ENCODE measurements around the gene SLC39A3. TPM values are rescaled to one million over a fixed set of nuclear protein-coding genes. Genes with fewer than 3 reads are reported as not detected.

SLC39A3 gene
- total and polyA plus RNA-seq, 2 experiments from 2014 or later, result 33.5 to 47.4 TPM

DNA sequence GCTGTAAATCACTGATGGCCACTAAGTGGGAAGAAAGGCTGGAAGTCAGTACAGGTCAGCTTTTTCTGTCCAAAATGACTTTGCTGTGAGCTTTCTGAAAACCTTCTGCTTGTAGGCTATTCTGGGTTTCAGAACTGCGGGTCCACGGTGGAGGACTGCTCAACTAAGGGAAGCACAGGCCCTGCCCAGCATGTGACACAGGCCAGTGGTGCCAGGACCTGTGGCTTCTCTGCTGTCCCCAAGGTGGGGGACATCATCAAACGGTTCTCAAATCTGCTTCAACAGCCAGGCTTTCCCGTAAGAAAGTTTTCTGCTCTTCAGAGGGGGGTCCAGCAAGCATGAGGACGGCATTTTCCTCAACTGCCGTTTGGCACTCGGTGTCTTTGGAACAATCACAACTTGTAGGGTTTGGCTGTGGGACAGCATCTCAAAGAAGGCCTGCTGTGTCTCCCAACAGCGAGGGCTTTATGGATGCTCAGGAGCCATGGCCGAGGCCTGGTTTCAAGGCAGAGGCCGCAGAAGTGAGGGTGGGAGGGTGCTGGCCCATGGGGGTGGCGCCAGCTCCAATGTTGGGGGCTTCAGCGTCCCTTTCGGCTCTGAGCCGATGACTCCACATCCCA lies 39.4 kb upstream of the SLC39A3 start:
- Histone ChIP-seq H3F3A (replicated peaks; ENCODE audit: low read depth) (no peaks in the 10 kb centered on the region), H3K79me2 (replicated peaks; ENCODE audit: insufficient read depth) (peaks cover 88% of the 10 kb centered on the region), H3K27me3 (ENCODE audit: insufficient read depth) (no peaks in the 10 kb centered on the region), H2AFZ (no peak overlapping the region), H4K20me1 (replicated peaks; ENCODE audit: insufficient read depth) (peaks cover 74% of the 10 kb centered on the region), H3K36me3 (ENCODE audit: insufficient read depth) (no peaks in the 10 kb centered on the region), H3K27ac (ENCODE audit: low read depth) (no peak overlapping the region), H3K4me2 (no peak overlapping the region), H3K4me3 (no peak overlapping the region), H3K4me1 (ENCODE audit: insufficient read depth) (peaks cover 9% of the 10 kb centered on the region), H3K9me2 (ENCODE audit: insufficient read depth) (no peaks in the 10 kb centered on the region)
- TF ChIP-seq, protein P1, sequence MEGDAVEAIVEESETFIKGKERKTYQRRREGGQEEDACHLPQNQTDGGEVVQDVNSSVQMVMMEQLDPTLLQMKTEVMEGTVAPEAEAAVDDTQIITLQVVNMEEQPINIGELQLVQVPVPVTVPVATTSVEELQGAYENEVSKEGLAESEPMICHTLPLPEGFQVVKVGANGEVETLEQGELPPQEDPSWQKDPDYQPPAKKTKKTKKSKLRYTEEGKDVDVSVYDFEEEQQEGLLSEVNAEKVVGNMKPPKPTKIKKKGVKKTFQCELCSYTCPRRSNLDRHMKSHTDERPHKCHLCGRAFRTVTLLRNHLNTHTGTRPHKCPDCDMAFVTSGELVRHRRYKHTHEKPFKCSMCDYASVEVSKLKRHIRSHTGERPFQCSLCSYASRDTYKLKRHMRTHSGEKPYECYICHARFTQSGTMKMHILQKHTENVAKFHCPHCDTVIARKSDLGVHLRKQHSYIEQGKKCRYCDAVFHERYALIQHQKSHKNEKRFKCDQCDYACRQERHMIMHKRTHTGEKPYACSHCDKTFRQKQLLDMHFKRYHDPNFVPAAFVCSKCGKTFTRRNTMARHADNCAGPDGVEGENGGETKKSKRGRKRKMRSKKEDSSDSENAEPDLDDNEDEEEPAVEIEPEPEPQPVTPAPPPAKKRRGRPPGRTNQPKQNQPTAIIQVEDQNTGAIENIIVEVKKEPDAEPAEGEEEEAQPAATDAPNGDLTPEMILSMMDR (conservative IDR thresholded peaks at IDR 0.05; ENCODE audit: low read depth in 2 of 2), result no peak
- TF ChIP-seq, protein P2, sequence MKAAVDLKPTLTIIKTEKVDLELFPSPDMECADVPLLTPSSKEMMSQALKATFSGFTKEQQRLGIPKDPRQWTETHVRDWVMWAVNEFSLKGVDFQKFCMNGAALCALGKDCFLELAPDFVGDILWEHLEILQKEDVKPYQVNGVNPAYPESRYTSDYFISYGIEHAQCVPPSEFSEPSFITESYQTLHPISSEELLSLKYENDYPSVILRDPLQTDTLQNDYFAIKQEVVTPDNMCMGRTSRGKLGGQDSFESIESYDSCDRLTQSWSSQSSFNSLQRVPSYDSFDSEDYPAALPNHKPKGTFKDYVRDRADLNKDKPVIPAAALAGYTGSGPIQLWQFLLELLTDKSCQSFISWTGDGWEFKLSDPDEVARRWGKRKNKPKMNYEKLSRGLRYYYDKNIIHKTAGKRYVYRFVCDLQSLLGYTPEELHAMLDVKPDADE (IDR thresholded peaks at IDR 0.05), result no peak
- TF ChIP-seq, protein P3, sequence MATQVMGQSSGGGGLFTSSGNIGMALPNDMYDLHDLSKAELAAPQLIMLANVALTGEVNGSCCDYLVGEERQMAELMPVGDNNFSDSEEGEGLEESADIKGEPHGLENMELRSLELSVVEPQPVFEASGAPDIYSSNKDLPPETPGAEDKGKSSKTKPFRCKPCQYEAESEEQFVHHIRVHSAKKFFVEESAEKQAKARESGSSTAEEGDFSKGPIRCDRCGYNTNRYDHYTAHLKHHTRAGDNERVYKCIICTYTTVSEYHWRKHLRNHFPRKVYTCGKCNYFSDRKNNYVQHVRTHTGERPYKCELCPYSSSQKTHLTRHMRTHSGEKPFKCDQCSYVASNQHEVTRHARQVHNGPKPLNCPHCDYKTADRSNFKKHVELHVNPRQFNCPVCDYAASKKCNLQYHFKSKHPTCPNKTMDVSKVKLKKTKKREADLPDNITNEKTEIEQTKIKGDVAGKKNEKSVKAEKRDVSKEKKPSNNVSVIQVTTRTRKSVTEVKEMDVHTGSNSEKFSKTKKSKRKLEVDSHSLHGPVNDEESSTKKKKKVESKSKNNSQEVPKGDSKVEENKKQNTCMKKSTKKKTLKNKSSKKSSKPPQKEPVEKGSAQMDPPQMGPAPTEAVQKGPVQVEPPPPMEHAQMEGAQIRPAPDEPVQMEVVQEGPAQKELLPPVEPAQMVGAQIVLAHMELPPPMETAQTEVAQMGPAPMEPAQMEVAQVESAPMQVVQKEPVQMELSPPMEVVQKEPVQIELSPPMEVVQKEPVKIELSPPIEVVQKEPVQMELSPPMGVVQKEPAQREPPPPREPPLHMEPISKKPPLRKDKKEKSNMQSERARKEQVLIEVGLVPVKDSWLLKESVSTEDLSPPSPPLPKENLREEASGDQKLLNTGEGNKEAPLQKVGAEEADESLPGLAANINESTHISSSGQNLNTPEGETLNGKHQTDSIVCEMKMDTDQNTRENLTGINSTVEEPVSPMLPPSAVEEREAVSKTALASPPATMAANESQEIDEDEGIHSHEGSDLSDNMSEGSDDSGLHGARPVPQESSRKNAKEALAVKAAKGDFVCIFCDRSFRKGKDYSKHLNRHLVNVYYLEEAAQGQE (IDR thresholded peaks at IDR 0.05; ENCODE audit: unreplicated experiment), result no peak
- TF ChIP-seq NANOG (IDR thresholded peaks at IDR 0.05; ENCODE audit: borderline replicate concordance) (no peak), CREB1 (CRISPR knock-in tag; IDR thresholded peaks at IDR 0.05; ENCODE audit: low read depth) (no peak), ZNF331 (CRISPR knock-in tag; IDR thresholded peaks at IDR 0.05; ENCODE audit: low read depth) (no peak), EZH2phosphoT487 (IDR thresholded peaks at IDR 0.05; ENCODE audit: unreplicated experiment) (no peak), STAT1 (IDR thresholded peaks at IDR 0.05; ENCODE audit: unreplicated experiment) (no peak), JUNB (IDR thresholded peaks at IDR 0.05; ENCODE audit: unreplicated experiment) (no peak), POLR2AphosphoS5 (IDR thresholded peaks at IDR 0.05; ENCODE audit: low read depth) (no peak), EZH2 (IDR thresholded peaks at IDR 0.05; ENCODE audit: low read depth, unreplicated experiment) (no peak), ZNF114 (CRISPR knock-in tag; IDR thresholded peaks at IDR 0.05) (no peak)
- TF ChIP-seq, protein P4, sequence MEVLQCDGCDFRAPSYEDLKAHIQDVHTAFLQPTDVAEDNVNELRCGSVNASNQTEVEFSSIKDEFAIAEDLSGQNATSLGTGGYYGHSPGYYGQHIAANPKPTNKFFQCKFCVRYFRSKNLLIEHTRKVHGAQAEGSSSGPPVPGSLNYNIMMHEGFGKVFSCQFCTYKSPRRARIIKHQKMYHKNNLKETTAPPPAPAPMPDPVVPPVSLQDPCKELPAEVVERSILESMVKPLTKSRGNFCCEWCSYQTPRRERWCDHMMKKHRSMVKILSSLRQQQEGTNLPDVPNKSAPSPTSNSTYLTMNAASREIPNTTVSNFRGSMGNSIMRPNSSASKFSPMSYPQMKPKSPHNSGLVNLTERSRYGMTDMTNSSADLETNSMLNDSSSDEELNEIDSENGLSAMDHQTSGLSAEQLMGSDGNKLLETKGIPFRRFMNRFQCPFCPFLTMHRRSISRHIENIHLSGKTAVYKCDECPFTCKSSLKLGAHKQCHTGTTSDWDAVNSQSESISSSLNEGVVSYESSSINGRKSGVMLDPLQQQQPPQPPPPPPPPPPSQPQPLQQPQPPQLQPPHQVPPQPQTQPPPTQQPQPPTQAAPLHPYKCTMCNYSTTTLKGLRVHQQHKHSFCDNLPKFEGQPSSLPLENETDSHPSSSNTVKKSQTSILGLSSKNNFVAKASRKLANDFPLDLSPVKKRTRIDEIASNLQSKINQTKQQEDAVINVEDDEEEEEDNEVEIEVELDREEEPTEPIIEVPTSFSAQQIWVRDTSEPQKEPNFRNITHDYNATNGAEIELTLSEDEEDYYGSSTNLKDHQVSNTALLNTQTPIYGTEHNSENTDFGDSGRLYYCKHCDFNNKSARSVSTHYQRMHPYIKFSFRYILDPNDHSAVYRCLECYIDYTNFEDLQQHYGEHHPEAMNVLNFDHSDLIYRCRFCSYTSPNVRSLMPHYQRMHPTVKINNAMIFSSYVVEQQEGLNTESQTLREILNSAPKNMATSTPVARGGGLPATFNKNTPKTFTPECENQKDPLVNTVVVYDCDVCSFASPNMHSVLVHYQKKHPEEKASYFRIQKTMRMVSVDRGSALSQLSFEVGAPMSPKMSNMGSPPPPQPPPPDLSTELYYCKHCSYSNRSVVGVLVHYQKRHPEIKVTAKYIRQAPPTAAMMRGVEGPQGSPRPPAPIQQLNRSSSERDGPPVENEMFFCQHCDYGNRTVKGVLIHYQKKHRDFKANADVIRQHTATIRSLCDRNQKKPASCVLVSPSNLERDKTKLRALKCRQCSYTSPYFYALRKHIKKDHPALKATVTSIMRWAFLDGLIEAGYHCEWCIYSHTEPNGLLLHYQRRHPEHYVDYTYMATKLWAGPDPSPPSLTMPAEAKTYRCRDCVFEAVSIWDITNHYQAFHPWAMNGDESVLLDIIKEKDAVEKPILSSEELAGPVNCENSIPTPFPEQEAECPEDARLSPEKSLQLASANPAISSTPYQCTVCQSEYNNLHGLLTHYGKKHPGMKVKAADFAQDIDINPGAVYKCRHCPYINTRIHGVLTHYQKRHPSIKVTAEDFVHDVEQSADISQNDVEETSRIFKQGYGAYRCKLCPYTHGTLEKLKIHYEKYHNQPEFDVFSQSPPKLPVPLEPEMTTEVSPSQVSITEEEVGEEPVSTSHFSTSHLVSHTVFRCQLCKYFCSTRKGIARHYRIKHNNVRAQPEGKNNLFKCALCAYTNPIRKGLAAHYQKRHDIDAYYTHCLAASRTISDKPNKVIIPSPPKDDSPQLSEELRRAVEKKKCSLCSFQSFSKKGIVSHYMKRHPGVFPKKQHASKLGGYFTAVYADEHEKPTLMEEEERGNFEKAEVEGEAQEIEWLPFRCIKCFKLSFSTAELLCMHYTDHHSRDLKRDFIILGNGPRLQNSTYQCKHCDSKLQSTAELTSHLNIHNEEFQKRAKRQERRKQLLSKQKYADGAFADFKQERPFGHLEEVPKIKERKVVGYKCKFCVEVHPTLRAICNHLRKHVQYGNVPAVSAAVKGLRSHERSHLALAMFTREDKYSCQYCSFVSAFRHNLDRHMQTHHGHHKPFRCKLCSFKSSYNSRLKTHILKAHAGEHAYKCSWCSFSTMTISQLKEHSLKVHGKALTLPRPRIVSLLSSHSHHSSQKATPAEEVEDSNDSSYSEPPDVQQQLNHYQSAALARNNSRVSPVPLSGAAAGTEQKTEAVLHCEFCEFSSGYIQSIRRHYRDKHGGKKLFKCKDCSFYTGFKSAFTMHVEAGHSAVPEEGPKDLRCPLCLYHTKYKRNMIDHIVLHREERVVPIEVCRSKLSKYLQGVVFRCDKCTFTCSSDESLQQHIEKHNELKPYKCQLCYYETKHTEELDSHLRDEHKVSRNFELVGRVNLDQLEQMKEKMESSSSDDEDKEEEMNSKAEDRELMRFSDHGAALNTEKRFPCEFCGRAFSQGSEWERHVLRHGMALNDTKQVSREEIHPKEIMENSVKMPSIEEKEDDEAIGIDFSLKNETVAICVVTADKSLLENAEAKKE (CRISPR knock-in tag; IDR thresholded peaks at IDR 0.05), result no peak
- Mint-ChIP-seq H3K27me3 (ENCODE audit: insufficient read depth, low read depth, poor library complexity) (peaks cover 4% of the 10 kb centered on the region), H3K27ac (no peak overlapping the region), H3K36me3 (ENCODE audit: low read depth) (peaks cover 30% of the 10 kb centered on the region), H3K9me3 (peaks cover 4% of the 10 kb centered on the region; the same call in 1 of the 3 replicates), H3K4me1 (peaks cover 14% of the 10 kb centered on the region), H3K4me3 (no peak overlapping the region)
- DNase-seq (ENCODE audit: low spot score) (no peak), ATAC-seq (no peak)

All from GM23338 (cell line).